Neural crest cell (in vitro differentiated cells): ENCODE measurements around the gene PCDHB8. TPM values are rescaled to one million over a fixed set of nuclear protein-coding genes. Genes with fewer than 3 reads are reported as not detected.

Experiments used
- total RNA-seq: library from RNA; stranded (reverse); gene quantifications from 2 replicates; pipeline ENCODE4 v1.2.1, GENCODE V29; 2021

The PCDHB8 gene
- total RNA-seq, 1 donor from 2014 or later, result 1.8 TPM

Other genes with a start within 250 kb of the PCDHB8 start
- 1.8 and 1.9 TPM in 2 replicates for gene PCDHAC2, start 211.3 kb upstream of the PCDHB8 start, total RNA-seq
- gene PCDHB1, start 126.4 kb upstream of the PCDHB8 start, total RNA-seq, result 0.14 and 0.23 TPM in 2 replicates
- 52.6 and 57.8 TPM in 2 replicates for gene PCDHB2, start 83.2 kb upstream of the PCDHB8 start, total RNA-seq
- gene PCDHB3, start 77.3 kb upstream of the PCDHB8 start, total RNA-seq, result 5.4 and 5.7 TPM in 2 replicates
- 2.6 and 2.7 TPM in 2 replicates for gene PCDHB4, start 56.0 kb upstream of the PCDHB8 start, total RNA-seq
- gene PCDHB5, start 42.6 kb upstream of the PCDHB8 start, total RNA-seq, result 3.0 and 3.3 TPM in 2 replicates
- gene PCDHB6, start 27.7 kb upstream of the PCDHB8 start, total RNA-seq, result 0.64 and 0.70 TPM in 2 replicates
- gene PCDHB7, start 5.1 kb upstream of the PCDHB8 start, total RNA-seq, result 0.39 and 0.58 TPM in 2 replicates
- gene PCDHB16, start 4.6 kb downstream of the PCDHB8 start, total RNA-seq, result 11.4 and 12.6 TPM in 2 replicates
- gene PCDHB9, start 9.4 kb downstream of the PCDHB8 start, total RNA-seq, result 5.5 and 7.0 TPM in 2 replicates
- 5.2 and 5.5 TPM in 2 replicates for gene PCDHB10, start 14.6 kb downstream of the PCDHB8 start, total RNA-seq
- gene PCDHB11, start 21.8 kb downstream of the PCDHB8 start, total RNA-seq, result 2.7 and 3.6 TPM in 2 replicates
- 3.1 TPM in 2 replicates for gene PCDHB12, start 30.9 kb downstream of the PCDHB8 start, total RNA-seq
- 3.6 TPM in 2 replicates for gene PCDHB13, start 36.1 kb downstream of the PCDHB8 start, total RNA-seq
- gene PCDHB14, start 45.6 kb downstream of the PCDHB8 start, total RNA-seq, result 5.5 TPM in 2 replicates
- gene PCDHB15, start 67.6 kb downstream of the PCDHB8 start, total RNA-seq, result 5.5 and 5.6 TPM in 2 replicates
- 0.72 and 1.1 TPM in 2 replicates for gene SLC25A2, start 126.3 kb downstream of the PCDHB8 start, total RNA-seq
- gene TAF7, start 143.0 kb downstream of the PCDHB8 start, total RNA-seq, result 100.0 and 100 TPM in 2 replicates
- 0.54 and 0.93 TPM in 2 replicates for gene PCDHGA1, start 152.7 kb downstream of the PCDHB8 start, total RNA-seq
- 0.32 and 0.54 TPM in 2 replicates for gene PCDHGA2, start 161.0 kb downstream of the PCDHB8 start, total RNA-seq
- 0.16 and 0.33 TPM in 2 replicates for gene PCDHGA3, start 166.0 kb downstream of the PCDHB8 start, total RNA-seq
- gene PCDHGB1, start 172.3 kb downstream of the PCDHB8 start, total RNA-seq, result 2.8 and 3.0 TPM in 2 replicates
- 0.56 and 0.93 TPM in 2 replicates for gene PCDHGA4, start 177.2 kb downstream of the PCDHB8 start, total RNA-seq
- 1.3 and 1.5 TPM in 2 replicates for gene PCDHGB2, start 182.2 kb downstream of the PCDHB8 start, total RNA-seq
- gene PCDHGA5, start 186.4 kb downstream of the PCDHB8 start, total RNA-seq, result 0.32 and 0.51 TPM in 2 replicates
- 0.51 and 0.71 TPM in 2 replicates for gene PCDHGB3, start 192.5 kb downstream of the PCDHB8 start, total RNA-seq
- gene PCDHGA6, start 196.1 kb downstream of the PCDHB8 start, total RNA-seq, result 0.49 and 0.52 TPM in 2 replicates
- 0.32 and 0.37 TPM in 2 replicates for gene PCDHGA7, start 205.0 kb downstream of the PCDHB8 start, total RNA-seq
- gene PCDHGB4, start 209.9 kb downstream of the PCDHB8 start, total RNA-seq, result 4.2 and 5.3 TPM in 2 replicates
- gene PCDHGA8, start 214.8 kb downstream of the PCDHB8 start, total RNA-seq, result 0.33 and 0.43 TPM in 2 replicates
- gene PCDHGB5, start 220.2 kb downstream of the PCDHB8 start, total RNA-seq, result 0.91 and 1.5 TPM in 2 replicates
- gene PCDHGA9, start 225.0 kb downstream of the PCDHB8 start, total RNA-seq, result 0.72 and 0.86 TPM in 2 replicates
- 53.6 and 53.7 TPM in 2 replicates for gene PCDHGB6, start 230.2 kb downstream of the PCDHB8 start, total RNA-seq
- gene PCDHGA10, start 235.2 kb downstream of the PCDHB8 start, total RNA-seq, result 18.4 and 18.5 TPM in 2 replicates
- 6.5 and 7.0 TPM in 2 replicates for gene PCDHGB7, start 239.9 kb downstream of the PCDHB8 start, total RNA-seq
- gene PCDHGA11, start 243.3 kb downstream of the PCDHB8 start, total RNA-seq, result 1.8 and 2.4 TPM in 2 replicates